Coronary artery (tissue), 2 donors: ENCODE data around the gene DIP2C.

Experiments
- DNase-seq: peaks from one replicate; pipeline ENCODE4 v3.0.0-alpha.2; 2017; ENCODE audit warnings: low spot score
- H3K27ac ChIP-seq, 2 donors: fragments of 200-600 bp; sonication (generic); one replicate each; pipeline ENCODE4 v1.5.1; 2016 to 2019
- H3K4me3 ChIP-seq: fragments of 200-600 bp; sonication (generic); 2 replicates; pipeline ENCODE4 v1.5.1; 2016; ENCODE audit warnings: mild to moderate bottlenecking, moderate library complexity
- TF ChIP-seq, protein P1 (sequence below): fragments of 200-600 bp; sonication (generic); IDR thresholded peaks from one replicate; pipeline ENCODE4 v1.5.1; 2019; ENCODE audit warnings: antibody characterized with exemption

Gene DIP2C

DNA sequence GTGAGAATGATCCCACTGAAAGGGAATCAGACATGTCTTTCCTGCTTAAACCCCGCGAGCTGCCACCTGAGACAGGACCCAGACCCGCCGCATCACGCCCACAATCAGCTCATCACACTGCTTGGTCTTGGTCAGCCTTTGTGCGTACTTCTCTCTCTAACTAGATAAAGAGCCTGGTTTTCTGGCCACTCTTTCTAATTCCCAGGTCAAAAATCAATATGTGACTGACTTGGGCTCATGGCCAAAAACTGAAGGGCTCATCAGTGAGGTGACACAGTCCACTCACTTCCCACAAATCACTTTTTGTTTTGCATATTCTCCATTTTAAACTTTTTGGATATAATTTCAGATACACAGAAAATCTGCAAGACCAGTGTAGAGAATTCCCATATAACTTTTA lies 247.3 kb downstream of the DIP2C start:
- DNase-seq: no peak
- TF ChIP-seq, protein P1, sequence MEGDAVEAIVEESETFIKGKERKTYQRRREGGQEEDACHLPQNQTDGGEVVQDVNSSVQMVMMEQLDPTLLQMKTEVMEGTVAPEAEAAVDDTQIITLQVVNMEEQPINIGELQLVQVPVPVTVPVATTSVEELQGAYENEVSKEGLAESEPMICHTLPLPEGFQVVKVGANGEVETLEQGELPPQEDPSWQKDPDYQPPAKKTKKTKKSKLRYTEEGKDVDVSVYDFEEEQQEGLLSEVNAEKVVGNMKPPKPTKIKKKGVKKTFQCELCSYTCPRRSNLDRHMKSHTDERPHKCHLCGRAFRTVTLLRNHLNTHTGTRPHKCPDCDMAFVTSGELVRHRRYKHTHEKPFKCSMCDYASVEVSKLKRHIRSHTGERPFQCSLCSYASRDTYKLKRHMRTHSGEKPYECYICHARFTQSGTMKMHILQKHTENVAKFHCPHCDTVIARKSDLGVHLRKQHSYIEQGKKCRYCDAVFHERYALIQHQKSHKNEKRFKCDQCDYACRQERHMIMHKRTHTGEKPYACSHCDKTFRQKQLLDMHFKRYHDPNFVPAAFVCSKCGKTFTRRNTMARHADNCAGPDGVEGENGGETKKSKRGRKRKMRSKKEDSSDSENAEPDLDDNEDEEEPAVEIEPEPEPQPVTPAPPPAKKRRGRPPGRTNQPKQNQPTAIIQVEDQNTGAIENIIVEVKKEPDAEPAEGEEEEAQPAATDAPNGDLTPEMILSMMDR: no peak
- no peak overlapping the region for H3K4me3 ChIP-seq
- no peak overlapping the region for H3K27ac ChIP-seq

DNA sequence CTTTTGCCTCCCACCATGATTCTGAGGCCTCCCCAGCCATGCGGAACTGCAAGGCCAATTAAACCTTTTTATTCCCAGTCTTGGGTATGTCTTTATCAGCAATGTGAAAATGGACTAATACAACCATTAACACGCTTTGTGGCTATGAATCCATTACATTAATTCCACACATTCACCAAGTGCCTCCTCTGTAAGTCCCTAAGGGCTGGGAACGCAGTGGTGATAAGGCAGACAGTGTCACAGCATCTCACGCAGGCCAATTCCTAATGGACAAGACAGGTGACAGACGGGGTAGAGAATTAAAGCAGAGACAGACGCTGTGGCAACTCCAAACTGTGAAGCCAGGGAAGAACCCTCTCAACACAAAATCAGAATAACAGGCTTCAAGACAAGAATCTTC lies 247.8 kb downstream of the DIP2C start:
- TF ChIP-seq, protein P1: no peak
- no peak overlapping the region for H3K4me3 ChIP-seq
- DNase-seq: no peak
- no peak overlapping the region for H3K27ac ChIP-seq

DNA sequence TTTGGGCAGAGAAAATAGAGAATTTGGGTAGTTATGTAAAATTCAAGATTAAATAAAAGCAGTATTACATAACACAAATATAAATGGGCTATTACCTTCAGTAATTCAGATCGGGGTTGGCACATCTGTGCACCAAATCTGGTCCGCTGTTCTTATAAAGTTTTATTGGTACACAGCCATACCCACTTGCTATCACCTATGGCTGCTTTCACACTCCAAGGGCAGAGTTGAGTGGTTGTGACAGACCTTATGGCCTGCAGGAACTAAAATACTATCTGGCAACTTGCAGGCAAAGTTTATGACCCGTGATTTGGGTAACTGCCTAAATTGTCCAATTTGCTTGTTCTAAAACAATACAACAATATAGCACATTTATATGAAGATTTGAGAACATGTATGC lies 249.3 kb downstream of the DIP2C start:
- no peak for DNase-seq
- Histone ChIP-seq H3K4me3 (no peak overlapping the region), H3K27ac (no peak overlapping the region)
- TF ChIP-seq, protein P1: no peak

- no peak for DNase-seq
- no peak overlapping the region for H3K4me3 ChIP-seq
- no peak overlapping the region for H3K27ac ChIP-seq
- TF ChIP-seq, protein P1: no peak
Measured at GRCh38 chr10:437698-438490, 251.6 kb downstream of the DIP2C start.

DNA sequence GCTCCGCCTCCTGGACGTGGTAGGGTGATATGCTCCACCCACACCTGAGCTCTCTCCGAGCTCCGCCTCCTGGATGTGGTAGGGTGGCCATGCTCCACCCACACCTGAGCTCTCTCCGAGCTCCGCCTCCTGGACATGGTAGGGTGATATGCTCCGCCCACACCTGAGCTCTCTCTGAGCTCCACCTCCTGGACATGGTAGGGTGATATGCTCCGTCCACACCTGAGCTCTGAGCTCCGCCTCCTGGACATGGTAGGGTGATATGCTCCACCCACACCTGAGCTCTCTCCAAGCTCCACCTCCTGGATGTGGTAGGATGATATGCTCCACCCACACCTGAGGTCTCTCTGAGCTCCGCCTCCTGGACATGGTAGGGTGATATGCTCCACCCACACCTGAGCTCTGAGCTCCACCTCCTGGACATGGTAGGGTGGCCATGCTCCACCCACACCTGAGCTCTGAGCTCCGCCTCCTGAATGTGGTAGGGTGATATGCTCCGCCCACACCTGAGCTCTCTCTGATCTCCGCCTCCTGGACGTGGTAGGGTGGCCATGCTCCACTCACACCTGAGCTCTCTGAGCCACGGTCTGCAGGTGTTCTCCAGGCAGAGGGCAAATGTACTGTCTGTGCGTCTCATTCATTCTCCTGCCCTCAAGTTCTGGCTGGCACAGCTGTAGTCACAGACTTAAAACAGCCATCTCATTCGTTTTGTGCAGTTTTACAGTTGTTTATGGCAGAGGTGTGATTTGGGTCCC lies 252.4 kb downstream of the DIP2C start:
- TF ChIP-seq, protein P1: no peak
- no peak overlapping the region for H3K4me3 ChIP-seq
- H3K27ac ChIP-seq: no peak overlapping the region
- no peak for DNase-seq

DNA sequence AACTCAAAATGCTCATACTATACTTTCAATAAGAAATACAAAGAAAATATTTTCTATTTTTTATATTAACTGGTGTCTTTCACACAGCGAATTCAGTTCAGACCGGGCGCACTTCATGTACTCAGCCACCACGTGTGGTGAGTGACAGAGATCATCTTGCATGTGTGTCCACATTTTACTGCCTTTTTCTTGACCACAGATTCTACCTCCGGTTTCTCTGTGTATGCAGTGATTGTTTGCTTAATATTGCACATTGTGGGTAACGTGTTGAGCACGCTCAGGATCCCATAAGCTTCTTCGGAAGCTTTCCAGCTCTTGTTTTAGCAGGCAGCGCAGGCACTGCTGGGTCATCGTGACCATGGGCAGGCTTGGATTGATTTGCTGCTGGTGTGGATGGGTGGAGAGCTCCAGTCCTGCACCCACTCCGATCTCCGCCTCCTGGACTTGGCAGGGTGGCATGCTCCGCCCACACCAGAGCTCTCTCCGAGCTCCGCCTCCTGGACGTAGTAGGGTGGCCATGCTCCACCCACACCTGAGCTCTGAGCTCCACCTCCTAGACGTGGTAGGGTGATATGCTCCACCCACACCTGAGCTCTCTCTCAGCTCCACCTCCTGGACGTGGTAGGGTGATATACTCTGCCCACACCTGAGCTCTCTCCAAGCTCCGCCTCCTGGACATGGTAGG lies 253.3 kb downstream of the DIP2C start:
- no peak for DNase-seq
- TF ChIP-seq, protein P1: no peak
- Histone ChIP-seq H3K4me3 (no peak overlapping the region), H3K27ac (no peak overlapping the region)
